CD1c-positive myeloid dendritic cell (primary cell): ENCODE data around the gene DPT.

ENCODE experiments used
- DNase-seq: peaks from one replicate; pipeline ENCODE4 v3.0.0-alpha.2; 2016; ENCODE audit errors: extremely low spot score

Gene DPT

DNA sequence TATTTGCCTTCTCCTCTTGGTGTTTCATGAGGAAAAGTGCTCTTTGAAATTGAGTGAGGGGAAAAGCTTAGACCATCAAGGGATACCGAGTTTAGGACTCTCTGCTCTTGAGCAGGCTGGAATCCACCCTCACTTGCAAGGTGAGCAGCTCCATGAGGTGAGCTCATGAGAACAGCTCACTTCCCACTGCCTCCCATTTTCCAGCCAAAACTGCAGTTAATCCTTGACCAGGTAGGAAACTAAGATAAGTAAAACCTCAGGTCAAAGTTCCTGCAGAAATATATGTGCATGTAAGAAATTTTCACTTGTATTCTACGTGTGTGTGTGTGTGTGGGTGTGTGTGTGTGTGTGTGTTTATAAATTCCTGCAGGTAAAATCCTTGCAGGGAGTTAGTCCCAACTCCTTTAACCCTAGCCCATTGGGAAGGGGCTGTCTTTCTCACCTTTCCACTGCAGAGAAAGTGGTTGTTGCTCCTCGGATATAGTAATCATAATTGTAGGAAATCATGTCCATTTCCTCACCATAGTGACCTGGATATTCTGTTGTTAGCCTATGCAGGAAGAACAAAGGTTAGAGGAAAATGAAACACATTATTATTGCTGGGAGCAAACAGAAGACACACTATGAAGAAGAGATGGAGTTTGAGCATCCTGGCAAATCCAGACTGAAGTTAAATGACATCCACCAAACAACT is 28.3 kb downstream of the DPT start:
- no peak for DNase-seq

DNA sequence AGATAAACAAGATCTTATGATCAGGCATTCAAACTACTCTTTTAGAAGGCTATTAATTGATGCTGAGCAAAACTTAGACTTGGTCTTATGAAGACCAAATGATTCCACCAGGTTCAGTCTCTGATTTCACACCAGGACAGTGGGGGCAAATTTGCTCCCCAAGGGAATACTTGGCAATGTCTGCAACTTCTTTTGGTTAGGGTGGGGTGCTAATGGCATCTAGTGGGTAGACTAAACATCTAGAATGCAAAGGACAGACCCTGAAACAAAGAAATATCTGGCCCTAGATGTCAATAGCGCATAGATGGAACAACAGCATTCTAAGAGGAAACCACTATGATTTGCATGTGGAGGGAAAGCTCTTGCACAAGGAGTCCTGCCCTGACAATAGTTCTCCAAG is 30.6 kb downstream of the DPT start:
- no peak for DNase-seq

DNA sequence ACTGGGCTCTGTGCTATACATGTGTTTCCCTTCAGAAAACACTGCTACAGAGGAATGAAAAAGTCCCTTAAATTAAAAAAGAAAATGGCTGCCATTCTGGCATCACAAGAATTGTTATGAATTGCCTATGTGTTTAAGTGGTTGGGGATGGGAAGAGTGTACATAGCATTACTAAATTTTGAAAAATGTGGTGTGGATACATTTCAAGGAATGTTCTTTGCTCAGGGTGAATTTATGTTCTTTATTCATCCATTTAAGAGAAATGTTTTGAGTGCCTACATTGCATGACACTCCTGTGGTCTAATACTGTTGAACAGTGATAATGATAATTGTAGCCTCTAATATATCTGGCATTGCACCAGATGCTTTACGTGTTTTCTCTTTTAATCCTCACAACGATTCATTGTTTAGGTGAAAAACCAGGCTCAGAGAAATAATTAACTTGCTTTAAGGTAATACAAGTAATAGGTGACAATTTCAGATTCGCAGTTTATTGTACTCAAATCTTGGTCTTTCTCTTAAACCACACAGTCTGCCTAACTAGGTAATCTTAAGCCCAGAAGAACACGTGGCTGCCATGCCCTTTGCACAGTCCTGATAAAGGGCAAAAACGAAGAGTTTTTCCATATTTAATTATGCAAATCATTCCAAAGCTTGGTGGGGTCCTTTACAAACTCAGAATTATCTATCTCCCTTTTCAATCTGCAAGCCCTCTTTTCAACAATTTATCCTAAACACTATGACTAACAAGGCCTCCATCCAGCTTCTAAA is 31.5 kb downstream of the DPT start:
- DNase-seq: no peak

DNA sequence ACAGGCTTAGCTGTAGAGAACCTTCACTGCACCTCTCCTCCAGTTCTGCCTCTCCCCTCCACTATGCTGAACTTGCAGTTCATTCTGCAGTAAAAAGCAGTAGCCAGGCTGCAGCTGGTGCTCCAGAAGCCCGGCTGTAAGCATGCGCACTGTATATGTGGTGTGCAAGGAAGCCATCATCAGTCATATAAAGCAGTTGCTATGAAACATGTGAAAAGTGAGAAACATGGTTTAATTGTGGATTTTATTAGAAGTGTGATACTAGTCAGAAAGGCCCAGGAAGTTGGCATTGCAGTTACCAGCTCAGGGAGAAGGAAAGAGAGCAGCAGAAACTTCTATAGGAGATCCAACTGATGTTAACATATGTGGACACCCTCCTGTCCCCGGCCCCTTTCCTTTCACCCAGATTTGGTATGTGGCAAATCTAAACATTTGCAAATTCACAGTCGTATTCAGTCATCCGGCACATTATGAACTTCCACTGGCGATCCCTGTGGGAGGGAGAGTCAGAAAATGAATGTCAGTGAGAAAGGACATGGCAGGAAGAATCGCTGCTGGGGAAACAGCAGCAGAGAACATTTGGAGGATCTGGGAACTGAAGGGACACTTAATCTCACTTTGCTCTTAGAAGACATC is 32.8 kb downstream of the DPT start:
- no peak for DNase-seq

DNA sequence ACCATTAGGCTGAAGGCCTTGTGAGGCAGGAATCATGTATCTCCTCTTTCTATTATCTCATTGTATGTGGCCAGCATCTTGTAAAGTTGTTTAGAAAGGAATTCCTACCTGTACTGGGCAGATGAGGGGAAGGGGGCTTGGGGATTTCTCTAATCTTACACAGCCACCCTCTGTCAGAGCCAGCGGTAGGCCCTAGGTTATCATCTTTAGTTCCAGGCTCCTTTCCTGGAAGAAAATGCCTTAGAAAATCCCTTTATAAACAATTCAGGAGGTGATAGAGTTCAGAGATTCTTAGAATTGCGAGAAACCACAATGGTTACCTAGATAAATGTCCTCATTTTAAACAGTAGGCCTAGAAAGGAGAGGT is 35.2 kb downstream of the DPT start:
- DNase-seq: no peak

DNA sequence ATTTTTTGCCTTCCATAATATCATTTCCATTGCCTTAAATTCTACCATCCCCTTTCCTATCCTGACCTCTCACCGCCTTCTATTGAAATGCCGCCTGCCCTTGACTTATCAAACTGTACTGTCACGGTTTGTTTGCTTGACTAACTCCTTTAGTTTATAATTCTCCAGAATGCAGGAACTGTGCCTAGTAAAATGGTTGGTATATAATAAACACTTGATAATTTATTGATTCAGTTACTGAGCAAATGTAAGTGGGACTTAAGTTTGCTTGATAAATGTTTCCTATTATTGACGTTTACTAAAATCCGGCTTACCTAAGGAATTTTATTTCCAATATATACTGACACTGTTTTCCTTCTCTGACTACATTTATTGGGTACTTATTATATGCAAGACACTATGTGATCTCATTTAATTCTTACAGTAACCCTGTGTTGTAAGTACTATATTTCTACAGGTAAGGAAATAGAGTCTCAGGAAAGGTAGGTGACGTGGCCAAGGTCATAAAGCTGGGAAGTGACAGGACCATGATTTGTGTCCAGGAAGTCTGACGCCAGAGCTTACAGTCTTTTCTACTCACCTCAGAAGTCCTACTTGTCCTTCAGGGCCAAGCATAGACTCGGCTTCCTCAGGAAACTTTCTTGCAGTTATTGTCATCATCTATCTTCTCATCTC is 35.7 kb downstream of the DPT start:
- no peak for DNase-seq

DNA sequence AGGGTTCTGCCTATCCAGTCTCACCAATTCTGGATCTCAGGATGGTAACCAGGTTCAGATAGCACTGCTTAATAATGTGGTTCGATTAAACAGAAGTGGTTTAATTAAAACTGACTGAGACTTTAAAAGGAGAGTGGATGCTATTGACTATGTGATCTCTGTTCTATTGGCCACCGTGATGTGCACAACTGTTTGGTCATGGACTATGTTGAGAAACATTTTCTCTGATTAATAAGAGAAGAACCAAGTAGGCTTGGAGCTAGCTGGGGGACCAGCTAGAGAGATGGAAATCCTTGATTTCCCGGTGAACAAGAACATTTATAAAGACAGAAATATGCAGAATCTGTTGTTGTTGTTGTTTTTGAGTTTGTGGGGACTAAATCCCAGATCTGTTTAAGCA is 36.5 kb downstream of the DPT start:
- no peak for DNase-seq

DNA sequence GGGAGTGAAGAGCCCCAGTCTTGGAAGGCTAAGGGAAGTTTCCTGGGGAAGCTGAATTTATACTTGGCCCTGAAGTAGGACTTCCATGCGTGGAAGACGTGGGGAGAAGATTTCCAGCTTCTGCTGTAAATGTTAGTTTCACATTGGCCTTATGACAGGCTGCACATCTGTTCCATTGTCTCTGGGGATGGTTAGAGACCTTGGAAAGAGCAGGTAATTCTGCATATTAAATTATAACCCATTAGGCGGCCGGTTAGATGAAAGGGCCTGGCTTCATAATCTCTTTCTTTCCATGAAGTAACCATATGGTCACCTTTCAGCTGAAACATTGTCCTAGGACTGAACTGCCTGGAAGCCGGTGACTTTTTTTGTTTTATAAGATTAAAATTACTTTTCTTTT is 37.5 kb downstream of the DPT start:
- no peak for DNase-seq

DNA sequence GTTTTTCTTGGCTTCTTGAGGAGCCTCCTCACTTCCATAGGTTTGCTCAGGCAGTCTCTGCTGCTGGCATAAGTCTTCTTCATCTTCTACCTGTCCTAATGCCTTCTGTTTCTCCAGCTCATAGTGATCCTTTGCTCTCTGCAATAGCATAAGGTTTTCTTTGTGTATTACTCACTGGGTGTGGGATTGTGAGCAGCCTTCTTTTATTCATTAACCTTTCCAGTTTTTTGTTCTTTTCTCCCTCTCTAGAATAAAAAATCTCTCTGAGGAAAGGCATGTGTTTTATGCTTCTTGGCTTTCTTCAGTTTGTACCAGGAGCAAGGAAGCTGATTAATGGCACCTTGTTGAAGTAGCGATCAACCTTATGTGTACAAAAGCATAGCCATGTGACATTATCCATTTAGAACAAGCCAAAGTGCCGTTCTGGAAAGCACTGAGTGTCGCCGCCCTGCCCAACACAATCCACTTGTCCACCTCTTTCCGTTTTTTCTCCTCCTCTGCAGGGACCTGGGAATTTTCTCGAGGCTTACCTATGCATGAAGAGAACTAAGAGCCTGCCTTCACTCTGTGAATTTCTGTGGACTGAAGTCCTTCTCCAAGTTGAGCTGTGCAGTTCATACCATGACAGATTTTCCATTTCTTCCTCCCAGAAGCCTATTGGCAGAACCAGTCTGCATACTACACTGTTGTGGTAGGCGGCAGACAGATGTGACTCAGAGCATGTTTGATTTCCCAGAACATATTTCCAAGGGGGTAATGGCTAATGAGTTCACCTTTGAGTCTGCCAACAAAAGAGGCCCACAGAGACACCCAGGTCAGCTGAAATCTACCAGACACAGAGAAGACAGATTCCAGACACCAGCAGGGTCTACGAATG is 39.0 kb downstream of the DPT start:
- no peak for DNase-seq

DNA sequence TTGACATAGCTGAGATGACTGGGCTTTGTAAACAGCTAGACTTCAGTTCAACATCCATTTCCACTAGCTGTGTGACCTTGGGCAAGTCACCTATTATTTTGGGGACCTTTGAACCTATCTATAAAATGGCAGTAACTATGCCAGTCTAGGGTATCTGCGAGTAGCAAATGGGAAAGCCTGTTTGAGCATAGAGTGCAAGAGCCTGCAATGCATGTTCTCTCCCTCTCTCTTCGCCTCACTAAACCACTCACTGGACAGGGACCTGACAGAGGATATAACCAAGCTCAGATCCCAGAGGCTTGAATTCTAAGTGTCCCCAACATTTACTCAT is 39.7 kb downstream of the DPT start:
- DNase-seq: no peak

DNA sequence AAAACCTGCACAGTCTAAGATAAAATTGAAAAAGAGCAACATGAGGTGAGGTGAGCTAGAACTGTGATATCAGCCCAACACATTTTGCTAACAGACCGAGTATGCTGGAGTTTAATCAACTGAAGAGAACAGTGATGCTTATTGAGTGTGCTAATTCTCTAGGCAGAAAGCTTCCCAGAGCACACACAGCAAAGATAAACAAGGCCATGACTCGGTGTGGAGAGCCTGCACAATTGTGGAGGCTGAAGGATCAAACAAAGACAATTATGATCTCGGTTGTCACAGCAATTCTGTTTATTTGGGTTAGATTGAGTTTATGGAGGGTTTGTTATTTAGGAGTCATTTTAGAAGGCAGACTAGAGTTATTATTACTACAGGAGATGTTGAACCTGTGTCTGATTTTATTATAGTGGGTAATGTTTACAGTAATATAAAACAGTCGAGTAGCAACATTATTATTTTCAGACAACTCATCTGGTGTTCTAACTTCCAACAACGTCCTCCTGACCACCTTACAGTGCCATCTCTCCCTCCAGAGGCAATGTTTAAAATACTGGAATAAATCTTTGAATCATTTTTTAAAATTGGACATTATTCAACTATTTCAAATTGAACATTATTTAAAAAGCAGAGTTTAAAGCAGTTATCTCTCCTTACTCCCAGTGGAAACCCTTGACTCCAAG is 40.2 kb downstream of the DPT start:
- no peak for DNase-seq

DNA sequence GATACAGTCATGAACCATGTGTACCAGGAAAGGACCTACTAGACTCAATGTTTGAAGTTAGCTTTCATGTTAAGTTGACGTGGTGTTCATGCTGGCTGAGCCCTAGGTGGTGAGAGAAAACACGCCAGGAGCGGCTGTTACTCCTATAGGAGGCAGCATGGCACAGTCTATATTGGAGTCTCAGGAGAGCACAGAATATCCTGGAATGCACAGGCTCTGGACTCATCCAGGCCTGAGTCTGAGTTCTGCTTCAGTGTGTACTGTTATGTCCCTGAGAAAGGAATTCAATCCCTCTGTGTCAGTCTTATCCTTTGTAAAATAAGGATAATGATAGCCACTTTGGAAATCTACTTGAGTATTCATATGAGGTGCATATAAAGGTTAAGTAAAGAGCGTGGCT is 41.2 kb downstream of the DPT start:
- DNase-seq: no peak

DNA sequence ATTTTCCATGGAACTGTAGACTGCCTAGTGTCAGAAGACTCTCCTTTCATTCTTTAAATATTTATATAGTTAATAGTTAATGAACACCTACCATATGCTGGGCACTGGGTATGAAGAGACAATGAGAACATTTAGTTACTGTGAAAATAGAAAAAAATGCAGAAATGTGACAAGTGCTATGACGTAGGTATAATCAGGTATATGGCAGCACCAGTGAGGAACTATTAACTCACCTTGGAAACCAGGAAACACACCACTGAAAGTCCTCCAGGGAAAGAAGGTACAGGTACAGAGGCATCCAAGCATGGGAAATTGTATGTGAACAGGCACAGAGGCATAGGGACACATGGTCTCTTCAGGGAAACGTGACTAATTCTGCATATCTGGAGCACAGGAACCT is 42.3 kb downstream of the DPT start:
- no peak for DNase-seq

DNA sequence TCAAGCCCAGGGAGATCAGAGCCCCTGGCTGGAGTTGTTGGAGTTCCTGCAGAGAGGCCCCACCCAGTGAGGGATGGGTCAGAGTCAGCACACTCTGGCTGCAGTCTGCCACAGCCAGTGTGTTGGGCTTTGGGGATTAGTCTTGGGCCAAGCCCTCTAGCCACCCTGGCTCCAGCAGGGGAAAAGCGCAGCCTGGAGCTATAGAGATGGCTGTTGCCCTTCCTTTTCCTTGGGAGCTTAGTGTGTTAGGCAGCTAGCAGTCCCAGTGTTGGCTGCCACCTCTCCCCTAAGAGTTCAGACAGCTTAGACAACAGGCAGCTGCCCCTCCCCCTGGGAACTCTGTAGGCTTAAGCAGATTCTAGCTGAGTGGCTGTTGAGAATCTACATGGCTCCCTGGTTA is 45.1 kb downstream of the DPT start:
- no peak for DNase-seq

DNA sequence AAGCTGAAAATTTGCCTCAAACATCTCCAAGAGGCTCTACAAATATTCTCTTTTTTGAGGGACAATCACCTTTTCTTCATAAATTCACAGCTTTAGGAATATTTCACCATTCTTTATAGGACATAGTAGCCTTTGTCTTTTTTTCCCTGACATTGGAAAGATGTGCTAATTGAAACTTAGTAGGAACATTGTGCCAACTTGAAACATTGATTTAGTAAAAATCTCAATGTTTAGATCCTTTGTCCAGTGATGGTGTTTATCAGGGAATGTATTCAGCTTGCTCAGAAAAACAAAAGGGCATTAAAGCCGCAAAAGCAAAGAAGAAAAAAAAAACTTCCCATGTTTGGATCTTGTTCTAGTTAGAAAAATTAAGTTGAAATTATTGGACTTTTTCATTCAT is 52.1 kb downstream of the DPT start:
- no peak for DNase-seq

DNA sequence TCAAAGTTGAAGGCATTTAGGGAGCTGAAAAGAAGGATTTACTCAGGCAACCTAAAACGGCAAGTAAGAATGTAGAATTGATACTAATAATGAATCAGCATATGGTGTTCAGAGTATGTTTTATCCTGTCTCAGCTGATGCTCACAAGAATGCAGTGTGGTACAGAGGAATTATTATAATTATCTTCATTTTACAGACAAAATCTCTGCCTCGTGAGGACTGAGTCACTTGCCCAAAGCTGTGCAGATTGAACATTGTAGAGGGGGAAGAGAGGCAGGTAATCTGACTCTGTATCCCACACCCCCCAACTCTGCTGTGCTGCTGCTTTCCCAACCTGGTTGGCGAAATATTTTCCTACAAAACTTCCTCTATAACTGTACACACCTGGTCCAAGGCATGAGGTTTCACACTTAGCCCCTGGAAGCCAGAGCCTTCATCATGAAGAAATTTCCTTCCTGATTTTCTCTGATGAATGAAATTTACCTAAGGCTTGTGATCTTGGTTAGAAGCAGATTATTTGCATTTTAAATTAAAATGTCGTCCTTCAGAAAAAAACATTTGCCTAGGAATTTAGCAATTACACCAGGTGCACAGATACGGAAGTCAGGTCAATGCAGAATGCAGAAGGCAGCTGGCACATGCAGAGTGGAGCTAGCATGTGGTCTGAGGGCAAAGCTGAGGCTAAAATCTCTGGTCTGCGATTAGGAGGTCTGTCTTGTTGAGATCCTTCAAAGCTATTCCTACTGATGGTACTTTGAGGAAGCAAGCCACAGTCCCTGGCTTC is 52.8 kb downstream of the DPT start:
- DNase-seq: no peak

DNA sequence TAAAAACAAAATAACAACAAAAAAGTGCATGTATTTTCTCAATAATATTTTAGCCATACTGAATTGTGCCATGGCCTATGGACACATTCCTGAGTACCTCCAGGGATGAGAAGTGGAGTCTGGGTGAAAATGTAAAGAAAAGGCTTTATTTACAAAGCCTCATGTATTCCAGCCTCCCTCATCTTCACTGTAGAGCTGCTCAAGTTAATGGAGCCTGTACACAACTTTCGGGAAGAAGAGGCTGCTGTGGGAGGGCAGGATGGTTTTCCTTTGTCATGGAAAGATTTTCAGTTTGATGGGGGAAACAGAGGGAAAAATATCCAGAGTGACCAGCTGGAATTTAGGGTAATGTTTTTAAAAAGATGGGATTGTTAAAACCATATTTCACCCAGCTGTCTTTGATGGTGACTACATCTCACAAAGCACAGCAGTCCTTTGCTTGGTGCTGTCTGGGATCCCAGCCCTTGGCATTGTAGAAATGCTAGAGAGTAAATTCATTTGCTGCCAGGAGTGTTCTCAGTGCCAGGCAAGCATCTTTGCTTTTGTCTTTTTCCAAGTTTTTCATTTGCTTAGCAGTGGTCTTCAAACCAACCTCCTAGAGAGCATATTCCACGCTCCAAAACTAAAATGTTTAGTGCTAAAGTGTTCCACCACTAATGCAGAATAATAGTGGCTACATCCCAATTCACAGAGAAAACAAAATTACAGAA is 54.9 kb downstream of the DPT start:
- no peak for DNase-seq

DNA sequence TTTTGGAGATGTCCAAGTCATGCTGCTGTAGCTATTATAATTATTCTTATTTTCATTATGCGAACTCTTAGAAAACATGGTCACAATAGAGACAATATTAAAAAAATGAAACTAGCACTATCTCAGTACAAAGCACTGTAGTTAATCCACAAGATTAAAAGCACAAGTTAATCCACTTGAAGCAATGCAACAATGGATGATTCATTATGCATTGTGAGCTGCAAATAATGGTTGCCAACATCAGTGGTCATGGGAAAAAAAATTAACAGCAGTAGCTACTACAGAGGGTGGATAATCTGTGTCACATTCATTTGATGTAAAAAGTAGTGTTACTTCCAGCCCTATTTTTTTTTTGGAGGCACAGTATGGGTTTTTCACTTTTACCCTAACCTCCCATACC is 56.7 kb downstream of the DPT start:
- no peak for DNase-seq

DNA sequence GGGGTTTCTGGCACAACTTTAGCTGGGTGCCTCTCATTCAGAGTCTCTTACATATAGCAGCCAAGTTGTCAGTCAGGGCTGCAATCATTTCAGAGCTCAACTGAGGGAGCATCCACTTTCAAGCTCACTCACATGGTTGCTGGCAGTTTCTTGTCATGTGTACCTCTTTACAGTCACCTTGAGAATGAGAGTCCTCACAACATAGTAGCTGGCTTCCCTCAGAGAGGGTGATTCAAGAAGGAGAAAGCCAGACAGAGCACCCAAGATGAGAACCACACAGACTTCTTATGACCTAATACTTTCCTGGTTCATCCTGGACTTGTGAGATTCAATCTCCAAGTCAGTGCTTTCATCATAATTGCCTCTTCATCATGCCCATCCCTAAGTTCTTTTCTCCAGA is 57.2 kb downstream of the DPT start:
- no peak for DNase-seq

DNA sequence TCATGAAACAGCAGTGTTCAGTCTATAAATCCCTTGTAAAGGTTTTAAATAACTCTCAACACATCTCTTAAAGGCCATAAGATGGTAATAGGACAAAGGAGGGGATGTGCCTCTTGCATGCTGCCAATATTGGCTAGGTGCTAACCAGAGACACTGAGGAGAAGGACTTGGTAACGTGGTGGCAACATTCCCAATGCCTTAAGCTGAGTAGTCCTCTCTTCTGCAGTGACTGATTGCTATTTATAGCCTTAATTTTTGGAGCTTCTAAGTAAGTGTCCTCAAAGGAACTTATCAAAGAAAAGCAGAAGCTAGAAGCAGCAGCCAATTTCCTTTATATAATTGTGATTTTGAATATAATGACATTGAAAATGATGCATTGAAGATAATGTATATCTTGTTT is 63.0 kb downstream of the DPT start:
- no peak for DNase-seq
